ENCODE measurements around the gene FAM193A.
"Not testable (repeated sequence)": the region's sequence is repeated elsewhere in the genome, so short reads cannot be mapped to it uniquely, and the experiment has no call there.

FAM193A gene

DNA sequence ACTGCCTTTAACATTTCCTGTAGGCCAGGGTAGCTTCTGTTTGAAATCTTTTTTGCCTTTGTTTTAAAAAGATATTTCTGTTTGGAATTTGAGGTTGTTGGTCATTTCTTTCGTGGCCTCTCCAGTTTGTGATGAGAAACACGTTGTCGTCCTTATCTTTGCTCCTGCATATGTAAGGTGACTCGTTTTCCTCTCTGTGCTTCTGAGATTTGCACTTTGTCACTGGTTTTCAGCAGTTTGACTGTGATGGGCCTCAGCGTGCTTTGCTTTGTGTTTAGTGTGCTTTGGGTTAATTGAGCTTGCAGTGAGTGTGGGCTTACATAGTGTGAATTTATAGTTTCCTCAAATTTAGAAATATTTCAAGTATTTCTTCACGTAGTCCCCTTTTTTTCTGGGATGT, 81.5 kb downstream of the FAM193A start:
- peak; percentile 57 for DNase-seq

DNA sequence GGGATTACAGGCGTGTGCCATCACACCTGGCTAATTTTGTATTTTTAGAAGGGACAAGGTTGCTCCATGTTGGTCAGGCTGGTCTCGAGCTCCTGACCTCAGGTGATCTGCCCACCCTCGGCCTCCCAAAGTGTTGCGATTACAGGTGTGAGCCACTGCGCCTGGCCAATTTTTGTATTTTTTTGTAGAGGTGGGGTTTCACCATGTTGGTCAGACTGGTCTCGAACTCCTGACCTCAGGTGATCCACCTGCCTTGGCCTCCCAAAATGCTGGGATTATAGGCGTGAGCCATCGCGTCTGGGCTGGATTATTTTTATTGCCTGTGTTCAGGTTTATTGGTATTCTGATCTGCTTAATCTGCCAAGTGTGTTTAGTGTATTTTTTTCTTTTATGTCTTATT, 82.3 kb downstream of the FAM193A start:
- not testable (repeated sequence) for DNase-seq

DNA sequence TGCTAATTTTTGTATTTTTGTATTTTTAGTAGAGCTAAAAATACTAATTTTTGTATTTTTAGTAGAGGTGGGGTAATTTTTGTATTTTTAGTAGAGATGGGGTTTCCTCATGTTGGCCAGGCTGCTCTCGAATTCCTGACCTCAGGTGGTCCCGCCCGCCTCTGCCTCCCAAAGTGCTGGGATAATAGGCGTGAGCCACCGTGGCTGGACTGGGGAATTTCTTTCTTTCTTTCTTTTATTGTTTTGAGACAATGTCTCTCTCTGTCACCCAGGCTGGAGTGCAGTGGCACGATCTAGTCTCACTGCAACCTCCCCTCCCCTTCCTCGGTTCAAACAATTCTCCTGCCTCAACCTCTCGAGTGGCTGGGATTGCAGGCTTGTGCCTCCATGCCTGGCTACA, 83.0 kb downstream of the FAM193A start:
- no peak for DNase-seq

DNA sequence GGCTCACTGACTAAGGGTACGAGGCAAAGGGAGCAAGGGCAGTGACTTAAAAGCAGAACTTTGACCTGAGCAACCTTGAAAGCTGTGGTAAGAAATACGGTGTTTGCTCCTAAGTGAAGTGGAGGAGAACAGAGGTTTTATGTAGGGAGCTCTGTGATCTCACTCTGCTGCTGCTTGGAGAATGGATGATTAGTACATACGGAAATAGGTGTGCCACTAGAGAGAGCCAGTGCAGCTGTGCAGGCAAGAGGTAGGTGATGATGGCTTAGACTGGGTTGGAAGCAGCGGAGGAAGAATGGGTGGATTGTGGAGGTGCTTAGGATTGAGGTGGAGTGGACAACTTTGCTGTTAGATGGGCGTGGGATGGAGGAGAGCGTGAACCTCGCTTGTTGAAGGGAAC, 85.0 kb downstream of the FAM193A start:
- DNase-seq, result no peak

DNA sequence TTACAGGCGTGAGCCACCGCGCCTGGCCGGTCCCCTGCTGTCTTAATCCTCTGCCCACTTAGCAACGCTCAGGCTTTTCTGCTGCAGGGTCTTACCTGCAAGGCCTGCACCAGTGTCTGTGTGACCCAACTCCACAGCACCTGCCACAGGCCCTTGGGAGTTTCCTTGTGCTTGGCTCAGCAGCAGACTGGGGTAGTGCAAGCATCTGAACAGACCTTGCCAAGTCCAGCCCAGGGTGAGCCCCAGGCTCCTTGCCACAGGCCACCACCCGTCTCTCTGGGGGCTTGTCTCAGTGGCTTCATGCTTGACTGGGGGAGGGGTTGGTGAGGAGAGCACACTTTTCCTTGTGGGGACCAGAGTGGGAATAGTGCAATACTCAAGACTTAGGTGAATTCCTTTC, 87.0 kb downstream of the FAM193A start:
- no peak for DNase-seq

DNA sequence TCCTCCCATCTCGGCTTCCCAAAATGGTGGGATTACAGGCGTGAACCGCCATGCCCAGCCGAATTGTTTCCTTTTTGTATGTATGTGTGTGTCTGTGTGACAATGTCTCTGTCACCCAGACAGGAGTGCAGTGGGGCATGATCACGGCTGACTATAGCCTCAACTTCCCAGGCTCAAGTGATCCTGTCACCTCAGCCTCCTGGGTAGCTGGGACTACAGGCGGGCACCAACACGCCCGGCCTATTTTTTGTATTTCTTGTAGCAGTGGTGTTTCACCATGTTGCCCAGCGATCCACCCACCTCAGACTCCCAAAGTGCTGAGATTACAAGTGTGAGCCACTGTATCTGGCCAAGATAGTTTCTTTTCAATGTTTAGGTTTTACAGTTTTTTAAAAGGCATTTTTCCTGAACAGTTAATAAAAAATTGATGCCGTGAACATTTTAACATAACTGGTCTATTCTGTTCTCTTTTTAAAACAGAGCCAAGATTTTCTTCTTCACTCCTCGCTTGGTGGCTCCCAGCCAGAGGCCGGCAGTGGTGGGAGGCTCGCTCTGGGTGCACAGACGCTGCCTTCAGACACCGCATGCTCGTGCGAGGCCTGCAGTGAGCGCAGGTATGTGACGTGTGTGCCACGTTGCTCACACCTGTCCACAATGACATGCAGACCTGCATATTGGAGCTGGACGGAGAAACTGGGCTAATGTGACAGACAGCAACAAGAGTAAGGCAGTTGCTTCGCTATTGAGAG, 88.5 kb downstream of the FAM193A start:
- DNase-seq, result no peak

DNA sequence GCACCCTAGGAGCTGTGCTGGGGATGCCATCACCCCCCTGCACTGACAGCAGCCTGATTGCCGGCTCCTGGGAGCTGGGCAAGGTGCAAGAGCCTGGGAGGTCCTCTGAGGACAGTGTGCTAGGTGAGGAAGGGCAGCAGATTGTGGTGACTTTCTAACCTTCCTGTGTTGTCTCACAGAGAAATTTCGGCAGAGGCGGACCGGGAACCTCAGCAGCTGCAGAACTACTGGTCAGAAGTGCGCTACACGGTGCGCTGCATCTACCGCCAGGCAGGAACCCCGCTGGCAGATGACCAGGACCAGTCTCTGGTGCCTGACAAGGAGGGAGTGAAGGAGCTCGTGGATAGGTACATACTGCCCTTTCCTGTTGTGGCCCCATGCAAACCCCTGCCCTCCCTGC, 89.8 kb downstream of the FAM193A start:
- DNase-seq, result no peak

DNA sequence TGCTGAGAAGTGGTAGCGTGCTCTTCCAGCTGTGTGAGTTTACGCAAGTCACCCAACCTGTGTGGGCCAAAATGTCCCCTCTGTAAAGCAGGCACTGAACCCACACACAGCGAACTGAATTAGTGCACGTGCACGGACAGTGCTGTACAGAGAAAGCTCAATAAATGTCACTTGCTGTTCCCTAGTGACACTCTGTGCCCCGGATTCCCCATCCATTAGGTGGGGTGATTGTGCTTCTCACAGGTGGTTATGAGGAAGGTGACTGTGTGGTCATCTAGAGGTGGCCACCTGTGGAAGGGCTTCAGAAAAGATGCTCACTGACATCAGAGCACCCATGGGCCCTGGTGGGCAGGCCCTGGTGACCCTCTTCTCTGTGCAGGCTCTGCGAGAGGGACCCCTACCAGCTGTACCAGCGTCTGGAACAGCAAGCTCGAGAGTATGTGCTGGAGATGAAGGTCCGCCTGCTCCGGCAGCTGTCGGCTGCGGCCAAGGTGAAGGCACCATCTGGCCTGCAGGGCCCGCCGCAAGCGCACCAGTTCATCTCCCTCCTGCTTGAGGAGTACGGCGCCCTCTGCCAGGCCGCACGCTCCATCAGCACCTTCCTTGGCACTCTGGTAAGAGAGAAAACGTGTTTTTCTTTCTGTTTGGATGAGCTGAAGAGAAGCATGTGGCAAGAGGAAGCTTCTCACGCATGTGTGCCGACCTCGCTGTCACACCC, 94.3 kb downstream of the FAM193A start:
- peak; percentile 24 for DNase-seq

DNA sequence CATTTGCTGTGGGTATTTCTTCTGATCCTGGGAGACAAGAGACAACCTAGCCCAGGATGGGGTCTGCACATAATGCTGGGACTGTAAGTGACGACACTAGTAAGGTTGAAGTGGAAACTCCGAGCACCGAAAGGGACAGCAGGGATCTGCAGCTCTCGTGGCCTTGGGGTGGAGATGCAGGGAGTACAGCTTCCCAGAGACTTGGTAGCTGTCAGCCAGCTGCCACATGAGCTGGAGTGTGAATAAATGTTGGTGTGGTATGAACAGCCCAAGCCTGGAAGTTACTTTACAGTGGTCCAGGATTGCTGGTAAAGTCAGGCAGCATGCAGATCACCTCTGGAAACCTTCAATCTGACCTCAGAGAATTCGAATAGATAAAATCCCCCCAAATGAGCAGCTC, 97.6 kb downstream of the FAM193A start:
- DNase-seq, result no peak

DNA sequence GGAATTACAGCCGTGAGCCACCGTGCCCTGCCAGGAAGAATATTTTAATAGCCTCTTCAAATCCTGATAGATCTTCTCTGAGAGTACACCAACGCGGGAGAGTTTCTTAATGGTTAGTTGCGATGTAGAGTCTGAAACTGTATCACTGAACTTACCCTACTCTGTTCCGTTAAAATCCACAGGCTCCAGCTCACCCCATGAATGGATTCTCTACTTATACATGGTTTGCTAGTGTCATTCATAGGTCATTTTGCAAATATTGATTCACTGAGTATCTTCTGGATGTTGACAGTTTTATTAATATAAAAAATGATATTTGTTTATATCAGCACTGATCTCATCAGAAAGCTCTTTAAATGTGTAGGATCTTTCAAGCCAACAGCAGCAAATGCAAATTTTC, 99.9 kb downstream of the FAM193A start:
- no peak for DNase-seq

DNA sequence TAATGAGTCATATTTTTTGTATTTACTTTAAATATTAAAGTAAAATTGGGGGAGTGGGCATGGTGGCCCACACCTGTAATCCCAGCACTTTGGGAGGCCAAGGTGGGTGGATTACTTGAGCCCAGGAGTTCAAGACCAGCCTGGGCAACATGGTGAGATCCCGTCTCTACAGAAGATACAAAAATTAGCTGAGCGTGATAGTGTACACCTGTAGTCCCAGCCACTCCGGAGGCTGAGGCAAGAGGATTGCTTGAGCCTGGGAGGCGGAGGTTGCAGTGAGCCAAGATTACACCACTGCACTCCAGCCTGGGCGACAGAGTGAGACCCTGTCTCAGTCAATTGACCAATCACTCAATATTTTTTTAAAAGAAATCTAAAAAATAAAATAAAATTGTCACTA, 100.5 kb downstream of the FAM193A start:
- not testable (repeated sequence) for DNase-seq

DNA sequence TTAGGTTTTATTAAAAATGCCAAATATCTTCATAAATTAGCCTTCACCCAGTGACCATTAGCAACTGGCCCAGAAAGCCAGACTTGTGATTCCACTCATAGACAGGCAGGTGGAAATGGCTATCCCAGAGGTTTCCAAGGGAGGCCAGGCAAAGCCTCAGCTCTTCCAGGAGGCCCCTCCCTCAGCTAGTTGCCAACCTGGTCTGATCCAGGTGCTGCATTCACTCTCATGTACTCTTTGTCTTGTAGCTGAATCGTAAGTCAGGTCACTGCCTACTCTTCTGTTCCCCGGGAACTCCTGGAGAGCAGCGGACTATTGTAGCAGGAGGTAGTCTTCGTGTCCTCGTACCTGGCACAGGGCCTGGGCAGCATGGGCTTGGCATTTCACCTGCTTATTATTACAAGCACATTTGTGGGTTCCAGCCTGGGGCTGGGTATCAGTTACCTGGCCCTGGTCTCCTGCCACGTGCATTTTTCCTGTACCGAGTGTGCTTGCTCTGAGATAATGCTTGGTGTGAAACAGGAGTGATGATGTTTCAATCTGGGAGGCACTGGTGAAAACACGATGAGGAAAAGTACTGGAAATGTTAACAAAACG, 101.6 kb downstream of the FAM193A start:
- DNase-seq, result no peak

DNA sequence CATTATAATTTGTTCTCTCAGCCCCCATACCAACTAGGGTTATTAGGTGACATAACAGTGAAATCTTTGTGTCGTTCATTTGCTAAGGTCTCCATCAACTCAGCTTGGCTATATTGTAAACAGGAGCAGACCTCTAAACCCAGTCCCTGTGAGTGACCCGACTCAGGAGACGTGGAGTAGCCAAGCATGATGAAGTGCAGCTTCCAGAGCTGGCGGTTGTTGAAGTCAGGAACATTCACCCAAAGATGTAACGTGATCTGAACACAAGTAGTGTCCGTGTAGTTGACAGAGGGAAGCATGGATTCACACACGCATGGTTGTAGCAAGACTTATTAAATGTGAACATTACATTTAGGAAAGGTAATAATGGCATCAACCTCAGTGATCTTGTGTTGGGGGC, 102.3 kb downstream of the FAM193A start:
- DNase-seq, result no peak

DNA sequence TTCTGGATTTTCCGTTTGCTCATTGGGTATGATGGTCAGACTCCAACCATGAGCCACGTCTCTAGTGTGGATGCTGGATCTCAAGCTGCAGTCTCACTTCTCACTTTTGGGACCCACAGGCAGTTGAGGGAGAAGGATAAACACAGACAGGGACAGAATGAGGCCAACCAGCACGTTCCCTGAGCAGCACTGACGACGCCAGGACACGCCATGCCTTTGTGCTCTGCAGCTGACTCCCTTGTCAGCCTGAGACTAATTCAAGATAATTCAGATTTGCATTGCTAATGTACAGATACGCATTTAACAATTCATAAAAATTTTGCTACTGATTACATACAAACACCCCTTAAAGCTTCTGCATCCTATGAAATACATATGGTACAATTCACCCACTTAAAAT, 106.5 kb downstream of the FAM193A start:
- no peak for DNase-seq

DNA sequence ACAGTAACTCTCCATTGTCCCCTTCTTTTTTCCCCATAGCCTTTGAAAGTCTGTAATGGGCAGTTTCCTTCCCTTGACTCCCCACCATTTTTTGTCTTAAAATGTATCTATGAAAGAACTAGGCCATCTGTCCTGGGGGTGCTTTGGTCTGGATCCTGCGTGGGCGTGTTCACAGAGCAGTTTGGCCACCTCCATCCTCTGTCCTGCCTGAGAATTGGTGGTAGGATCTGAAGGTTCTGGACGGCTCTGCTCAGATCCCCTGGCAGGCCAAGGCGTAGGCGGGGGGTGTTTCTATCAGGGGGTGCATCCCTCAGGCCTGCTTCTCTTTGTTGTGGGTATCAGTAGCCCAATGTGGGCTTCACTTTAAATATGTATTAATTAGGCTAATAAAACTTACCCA, 107.1 kb downstream of the FAM193A start:
- no peak for DNase-seq

DNA sequence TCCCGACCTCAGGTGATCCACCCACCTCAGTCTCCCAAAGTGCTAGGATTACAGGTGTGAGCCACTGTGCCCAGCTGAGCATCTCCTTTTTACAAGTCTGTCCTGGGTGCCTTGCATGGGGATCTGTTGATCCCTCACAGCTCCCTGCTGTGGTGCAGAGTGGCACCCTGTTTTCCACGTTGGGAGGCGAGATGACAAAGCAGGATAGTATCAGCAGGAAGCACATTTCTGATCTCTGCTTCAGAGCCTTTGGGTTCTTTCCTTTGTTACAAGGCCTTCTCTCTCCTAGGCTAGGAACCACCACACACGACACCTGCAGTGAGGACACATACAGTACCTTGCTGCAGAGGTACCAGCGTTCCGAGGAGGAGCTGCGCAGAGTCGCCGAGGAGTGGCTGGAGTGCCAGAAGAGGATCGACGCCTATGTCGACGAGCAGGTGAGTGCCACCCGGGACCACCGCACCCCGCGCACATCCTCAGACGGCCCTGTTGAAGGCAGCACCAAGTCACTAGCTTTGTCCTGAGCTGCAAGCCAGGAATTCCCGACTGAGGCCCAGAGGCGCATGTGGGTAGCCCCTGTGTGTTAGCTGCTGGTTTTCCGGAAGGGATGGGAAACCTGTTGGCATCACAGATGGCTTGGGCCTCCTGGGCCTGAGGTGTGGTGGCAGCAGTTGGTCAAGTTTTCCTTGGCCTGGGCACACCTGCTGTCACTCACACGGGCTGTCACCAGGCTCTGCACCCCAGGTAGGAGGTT, 110.1 kb downstream of the FAM193A start:
- peak; percentile 81 for DNase-seq

DNA sequence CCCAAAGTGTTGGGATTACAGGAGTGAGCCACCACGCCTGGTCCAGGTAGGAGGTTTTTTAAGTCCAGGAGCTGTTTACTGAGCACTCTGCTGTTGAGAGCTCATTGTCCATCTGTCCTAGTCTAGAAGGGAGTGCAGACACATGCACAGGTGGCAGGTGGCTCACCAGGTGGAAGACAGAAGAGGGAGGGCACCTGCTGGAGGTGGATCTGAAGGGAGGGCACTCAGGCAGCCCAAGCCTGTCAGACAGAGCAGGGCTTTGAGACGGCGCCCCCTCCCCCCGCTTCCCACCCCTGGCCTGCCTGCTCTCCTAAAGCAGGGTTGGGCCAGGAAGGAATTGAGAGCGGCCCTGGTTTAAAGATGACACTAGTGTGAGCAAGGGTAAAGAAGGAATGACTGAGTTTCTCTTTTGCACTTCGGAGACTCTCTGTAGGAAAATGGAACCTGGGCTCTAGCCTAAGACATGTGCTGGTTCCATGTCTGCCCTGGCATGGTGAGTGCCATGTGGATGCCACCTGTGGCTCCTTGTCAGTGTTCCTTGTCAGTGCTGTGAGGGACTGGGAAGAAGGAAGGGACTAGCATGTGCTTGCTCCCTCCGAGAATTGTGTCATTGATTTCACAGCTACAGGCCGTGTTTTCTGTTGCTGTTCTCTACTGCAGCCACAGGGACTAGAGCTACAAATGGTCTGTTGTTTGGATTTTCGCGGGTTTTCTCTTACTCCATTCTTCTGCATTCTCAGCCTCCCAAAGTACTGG, 111.1 kb downstream of the FAM193A start:
- no peak for DNase-seq

DNA sequence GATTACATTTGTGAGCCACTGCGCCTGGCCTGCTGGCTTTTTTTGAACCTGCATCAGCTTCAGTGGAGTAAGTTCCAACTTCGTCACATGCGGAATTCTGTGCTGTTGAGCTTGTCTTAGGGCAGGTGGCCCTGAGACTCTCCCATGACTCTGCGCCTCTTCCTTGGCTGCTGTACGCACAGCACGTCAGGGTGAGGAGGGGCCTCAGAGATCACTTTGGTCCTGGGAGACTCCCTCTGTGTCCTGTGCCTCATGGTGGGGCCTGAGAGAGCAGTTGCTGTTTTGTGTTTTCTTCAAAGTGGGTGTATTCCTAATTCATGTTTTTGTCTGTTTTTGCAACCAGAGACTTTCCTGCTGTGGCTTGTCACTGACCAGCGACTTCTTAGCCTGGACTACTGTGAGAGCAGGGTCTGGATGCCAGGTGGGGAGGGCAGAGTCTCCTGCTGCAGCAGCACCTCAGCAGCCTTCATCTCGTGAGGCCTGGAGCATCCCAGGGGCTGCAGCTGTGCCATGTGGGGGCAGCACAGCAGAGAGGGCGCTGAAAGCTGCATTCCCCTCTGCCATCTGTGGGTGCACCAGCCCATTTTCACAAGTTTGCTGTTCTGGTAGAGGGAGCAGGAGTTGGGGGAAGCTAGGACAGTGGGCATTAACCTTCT, 111.8 kb downstream of the FAM193A start:
- DNase-seq, result no peak

DNA sequence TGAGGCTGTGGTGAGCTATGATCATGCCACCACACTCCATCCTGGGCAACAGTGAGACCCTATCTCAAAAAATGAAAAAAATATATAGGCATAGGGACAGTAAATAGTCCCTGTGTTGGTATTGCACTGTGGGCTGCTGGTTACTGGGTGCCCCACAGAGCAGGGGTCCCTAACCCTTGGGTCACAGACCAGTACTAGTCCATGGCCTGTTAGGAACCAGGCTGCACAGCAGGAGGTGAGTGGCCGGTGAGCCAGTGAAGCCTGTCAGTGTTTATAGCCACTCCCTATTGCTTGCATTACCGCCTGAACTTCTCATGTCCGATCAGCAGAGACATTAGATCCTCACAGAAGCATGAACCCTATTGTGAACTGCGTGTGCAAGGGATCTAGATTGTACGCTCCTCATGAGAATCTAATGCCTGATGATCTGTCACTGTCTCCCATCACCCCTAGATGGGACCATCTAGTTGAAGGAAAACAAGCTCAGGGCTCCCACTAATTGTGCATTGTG, 113.2 kb downstream of the FAM193A start:
- DNase-seq, result no peak

DNA sequence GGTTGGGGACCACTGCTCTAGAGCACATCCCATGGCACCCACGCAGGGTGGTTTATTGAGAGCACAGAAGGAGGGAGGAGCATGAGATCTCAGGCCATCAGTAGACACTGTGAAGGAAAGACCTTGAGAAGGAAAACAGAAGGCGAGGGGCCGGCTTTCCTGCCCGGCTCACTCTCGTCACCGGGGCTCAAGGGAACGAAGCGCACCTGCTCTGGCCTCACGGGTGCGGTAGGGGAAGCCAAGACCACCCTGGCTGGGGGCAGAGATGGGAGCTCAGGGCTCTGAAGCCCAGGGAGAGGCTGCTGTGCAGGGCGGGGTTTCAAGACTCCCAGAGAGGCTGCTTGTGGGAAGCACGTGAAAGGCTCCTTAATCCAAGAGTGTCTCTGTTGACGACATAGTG, 113.8 kb downstream of the FAM193A start:
- DNase-seq, result no peak

DNA sequence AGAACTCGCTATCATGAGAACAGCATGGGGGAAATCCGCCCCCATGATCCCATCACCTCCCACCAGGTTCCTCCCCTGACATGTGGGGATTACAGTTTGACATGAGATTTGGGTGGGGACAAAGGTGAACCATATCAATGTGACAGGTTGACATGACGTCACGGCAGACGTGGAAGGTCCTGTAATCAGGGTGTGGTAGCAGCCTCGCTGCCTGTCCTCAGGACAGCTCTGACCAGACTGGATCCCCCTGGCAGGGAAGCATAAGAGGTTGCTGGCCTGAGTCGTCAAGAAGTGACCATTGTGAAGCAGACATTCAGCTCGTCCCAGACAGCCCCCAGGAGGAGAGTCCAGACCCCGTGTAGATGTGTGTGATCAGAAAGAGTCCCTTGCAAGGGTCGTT, 115.1 kb downstream of the FAM193A start:
- no peak for DNase-seq

DNA sequence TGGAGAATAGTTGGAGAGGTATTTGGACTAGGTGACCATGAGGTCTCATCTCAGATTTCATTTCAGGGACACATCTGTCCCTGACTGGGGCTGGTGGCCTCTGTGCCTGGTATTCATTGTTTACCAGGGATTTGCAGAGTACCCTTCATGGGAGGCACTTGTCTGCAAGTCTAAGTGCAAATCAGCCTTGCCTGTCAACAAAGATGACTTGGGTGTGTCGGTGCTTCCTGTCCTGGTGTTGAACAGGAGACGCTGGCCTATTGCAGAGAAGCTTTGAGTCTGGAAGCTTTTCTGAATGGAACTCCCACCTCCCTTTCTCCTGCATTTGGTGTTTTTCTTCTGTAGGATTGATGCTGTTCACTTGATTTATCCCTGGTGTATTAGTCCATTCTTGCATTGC, 115.6 kb downstream of the FAM193A start:
- DNase-seq, result no peak

All from hematopoietic multipotent progenitor cell treated with erythropoietin and hydrocortisone succinate and interleukin-3 and kit ligand, for 4 days (in vitro differentiated cells).